Measurements from ENCODE around the gene GALK1.

The GALK1 gene

DNA sequence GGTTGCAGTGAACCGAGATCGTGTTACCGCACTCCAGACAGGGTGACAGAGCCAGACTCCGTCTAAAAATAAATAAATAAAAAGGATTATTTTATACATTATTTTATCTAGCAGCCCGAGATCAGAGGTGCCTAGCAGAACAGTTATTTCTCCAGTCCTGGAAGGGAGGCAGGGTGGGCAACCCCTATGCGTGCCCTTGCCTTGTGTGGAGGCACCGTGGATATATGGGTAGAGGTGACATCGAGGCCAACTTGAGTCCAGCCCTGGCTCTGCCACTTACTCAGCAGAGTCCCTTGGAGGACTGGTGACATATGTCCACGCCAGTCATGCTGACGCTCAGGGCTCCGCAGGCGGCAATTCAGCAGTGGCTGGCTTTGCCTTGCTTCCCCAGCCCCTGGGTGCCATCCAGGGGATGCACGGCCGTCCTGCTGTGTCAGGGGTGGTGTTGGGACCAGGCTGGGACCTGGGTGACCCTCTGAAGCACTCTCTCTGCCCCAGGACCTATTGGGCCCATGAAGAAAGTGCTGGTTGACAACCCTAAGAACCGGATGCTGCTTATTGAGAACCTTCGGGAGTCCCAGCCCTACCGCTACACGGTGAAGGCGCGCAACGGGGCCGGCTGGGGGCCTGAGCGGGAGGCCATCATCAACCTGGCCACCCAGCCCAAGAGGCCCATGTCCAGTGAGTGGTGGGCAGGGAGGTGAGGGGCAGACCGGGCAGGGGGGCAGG lies 13.2 kb downstream of the GALK1 start (continued):
- TF ChIP-seq ZNF8 (CRISPR knock-in tag; IDR thresholded peaks at IDR 0.05) (no peak), SNAI2 (CRISPR knock-in tag; IDR thresholded peaks at IDR 0.05) (no peak)

DNA sequence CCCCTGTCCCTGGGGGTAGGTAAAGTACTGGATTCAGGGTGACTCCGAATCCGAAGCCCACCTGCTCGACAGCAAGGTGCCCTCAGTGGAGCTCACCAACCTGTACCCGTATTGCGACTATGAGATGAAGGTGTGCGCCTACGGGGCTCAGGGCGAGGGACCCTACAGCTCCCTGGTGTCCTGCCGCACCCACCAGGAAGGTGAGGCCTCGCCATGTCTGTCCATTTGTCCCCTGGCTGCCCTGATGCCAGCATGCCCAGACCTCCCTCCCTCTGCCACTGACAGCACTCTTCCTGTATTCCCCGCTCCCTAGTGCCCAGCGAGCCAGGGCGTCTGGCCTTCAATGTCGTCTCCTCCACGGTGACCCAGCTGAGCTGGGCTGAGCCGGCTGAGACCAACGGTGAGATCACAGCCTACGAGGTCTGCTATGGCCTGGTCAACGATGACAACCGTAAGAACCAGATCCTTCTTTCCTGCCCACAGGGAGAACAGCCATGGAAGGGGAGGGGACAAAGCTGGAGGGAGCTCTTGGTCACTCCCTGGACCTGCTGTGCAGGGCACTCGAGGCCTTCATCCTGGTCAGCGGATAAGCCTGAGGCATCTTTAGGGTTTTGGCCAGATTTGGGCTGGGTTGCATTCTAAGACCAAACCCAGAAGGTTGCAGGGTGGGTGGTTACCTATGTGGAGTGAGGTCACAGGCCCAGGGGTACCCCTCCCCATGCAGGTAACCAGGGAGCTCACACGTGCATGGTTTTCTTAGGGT lies 14.2 kb downstream of the GALK1 start:
- TF ChIP-seq, protein P1, sequence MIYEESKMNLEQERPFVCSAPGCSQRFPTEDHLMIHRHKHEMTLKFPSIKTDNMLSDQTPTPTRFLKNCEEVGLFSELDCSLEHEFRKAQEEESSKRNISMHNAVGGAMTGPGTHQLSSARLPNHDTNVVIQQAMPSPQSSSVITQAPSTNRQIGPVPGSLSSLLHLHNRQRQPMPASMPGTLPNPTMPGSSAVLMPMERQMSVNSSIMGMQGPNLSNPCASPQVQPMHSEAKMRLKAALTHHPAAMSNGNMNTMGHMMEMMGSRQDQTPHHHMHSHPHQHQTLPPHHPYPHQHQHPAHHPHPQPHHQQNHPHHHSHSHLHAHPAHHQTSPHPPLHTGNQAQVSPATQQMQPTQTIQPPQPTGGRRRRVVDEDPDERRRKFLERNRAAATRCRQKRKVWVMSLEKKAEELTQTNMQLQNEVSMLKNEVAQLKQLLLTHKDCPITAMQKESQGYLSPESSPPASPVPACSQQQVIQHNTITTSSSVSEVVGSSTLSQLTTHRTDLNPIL (CRISPR knock-in tag; IDR thresholded peaks at IDR 0.05; ENCODE audit: low read depth): no peak
- no peak for TF ChIP-seq ZFP3 (CRISPR knock-in tag; IDR thresholded peaks at IDR 0.05)
- no peak for TF ChIP-seq SNAI2 (CRISPR knock-in tag; IDR thresholded peaks at IDR 0.05)
- no peak for TF ChIP-seq CSDC2 (CRISPR knock-in tag; IDR thresholded peaks at IDR 0.05)
- TF ChIP-seq TCF4 (CRISPR knock-in tag; IDR thresholded peaks at IDR 0.05; ENCODE audit: borderline replicate concordance): no peak
- TF ChIP-seq, protein P2, sequence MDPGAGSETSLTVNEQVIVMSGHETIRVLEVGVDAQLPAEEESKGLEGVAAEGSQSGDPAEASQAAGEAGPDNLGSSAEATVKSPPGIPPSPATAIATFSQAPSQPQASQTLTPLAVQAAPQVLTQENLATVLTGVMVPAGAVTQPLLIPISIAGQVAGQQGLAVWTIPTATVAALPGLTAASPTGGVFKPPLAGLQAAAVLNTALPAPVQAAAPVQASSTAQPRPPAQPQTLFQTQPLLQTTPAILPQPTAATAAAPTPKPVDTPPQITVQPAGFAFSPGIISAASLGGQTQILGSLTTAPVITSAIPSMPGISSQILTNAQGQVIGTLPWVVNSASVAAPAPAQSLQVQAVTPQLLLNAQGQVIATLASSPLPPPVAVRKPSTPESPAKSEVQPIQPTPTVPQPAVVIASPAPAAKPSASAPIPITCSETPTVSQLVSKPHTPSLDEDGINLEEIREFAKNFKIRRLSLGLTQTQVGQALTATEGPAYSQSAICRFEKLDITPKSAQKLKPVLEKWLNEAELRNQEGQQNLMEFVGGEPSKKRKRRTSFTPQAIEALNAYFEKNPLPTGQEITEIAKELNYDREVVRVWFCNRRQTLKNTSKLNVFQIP (CRISPR knock-in tag; IDR thresholded peaks at IDR 0.05; ENCODE audit: borderline replicate concordance, low read depth): no peak
- TF ChIP-seq, protein P3, sequence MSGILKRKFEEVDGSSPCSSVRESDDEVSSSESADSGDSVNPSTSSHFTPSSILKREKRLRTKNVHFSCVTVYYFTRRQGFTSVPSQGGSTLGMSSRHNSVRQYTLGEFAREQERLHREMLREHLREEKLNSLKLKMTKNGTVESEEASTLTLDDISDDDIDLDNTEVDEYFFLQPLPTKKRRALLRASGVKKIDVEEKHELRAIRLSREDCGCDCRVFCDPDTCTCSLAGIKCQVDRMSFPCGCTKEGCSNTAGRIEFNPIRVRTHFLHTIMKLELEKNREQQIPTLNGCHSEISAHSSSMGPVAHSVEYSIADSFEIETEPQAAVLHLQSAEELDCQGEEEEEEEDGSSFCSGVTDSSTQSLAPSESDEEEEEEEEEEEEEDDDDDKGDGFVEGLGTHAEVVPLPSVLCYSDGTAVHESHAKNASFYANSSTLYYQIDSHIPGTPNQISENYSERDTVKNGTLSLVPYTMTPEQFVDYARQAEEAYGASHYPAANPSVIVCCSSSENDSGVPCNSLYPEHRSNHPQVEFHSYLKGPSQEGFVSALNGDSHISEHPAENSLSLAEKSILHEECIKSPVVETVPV (CRISPR knock-in tag; IDR thresholded peaks at IDR 0.05): no peak
- TF ChIP-seq, protein P4, sequence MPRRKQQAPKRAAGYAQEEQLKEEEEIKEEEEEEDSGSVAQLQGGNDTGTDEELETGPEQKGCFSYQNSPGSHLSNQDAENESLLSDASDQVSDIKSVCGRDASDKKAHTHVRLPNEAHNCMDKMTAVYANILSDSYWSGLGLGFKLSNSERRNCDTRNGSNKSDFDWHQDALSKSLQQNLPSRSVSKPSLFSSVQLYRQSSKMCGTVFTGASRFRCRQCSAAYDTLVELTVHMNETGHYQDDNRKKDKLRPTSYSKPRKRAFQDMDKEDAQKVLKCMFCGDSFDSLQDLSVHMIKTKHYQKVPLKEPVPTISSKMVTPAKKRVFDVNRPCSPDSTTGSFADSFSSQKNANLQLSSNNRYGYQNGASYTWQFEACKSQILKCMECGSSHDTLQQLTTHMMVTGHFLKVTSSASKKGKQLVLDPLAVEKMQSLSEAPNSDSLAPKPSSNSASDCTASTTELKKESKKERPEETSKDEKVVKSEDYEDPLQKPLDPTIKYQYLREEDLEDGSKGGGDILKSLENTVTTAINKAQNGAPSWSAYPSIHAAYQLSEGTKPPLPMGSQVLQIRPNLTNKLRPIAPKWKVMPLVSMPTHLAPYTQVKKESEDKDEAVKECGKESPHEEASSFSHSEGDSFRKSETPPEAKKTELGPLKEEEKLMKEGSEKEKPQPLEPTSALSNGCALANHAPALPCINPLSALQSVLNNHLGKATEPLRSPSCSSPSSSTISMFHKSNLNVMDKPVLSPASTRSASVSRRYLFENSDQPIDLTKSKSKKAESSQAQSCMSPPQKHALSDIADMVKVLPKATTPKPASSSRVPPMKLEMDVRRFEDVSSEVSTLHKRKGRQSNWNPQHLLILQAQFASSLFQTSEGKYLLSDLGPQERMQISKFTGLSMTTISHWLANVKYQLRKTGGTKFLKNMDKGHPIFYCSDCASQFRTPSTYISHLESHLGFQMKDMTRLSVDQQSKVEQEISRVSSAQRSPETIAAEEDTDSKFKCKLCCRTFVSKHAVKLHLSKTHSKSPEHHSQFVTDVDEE (CRISPR knock-in tag; IDR thresholded peaks at IDR 0.05): no peak
- TF ChIP-seq BACH2 (CRISPR knock-in tag; IDR thresholded peaks at IDR 0.05; ENCODE audit: borderline replicate concordance): no peak
- TF ChIP-seq RARB (CRISPR knock-in tag; IDR thresholded peaks at IDR 0.05): no peak
- TF ChIP-seq ESRRG (CRISPR knock-in tag; IDR thresholded peaks at IDR 0.05): no peak
- ATAC-seq: no peak

- ATAC-seq: peak; percentile 84
- 0 out of 2 replicates have a peak, but pooled peaks have one; percentile 23 for TF ChIP-seq ZNF565 (CRISPR knock-in tag; conservative IDR thresholded peaks at IDR 0.05; ENCODE audit: low read depth)
- TF ChIP-seq TOX (CRISPR knock-in tag; IDR thresholded peaks at IDR 0.05; ENCODE audit: borderline replicate concordance): no peak
Measured at GRCh38 chr17:75749545-75750389, 15.2 kb downstream of the GALK1 start.

DNA sequence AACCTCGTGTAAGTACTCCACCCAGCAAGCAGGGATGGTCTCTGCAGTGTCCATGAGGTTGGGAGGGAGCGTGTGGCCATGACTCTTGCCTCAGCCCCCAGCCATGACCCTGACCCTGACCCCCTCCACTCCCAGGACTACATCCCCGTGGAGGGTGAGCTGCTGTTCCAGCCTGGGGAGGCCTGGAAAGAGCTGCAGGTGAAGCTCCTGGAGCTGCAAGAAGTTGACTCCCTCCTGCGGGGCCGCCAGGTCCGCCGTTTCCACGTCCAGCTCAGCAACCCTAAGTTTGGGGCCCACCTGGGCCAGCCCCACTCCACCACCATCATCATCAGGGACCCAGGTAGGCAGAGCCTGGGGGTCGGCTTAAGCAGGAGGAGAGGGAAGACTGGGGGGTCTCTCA lies 16.3 kb downstream of the GALK1 start:
- no peak for ATAC-seq

More for the DNA sequence above, 16.3 kb downstream of the GALK1 start:
- TF ChIP-seq ZFP30 (CRISPR knock-in tag; IDR thresholded peaks at IDR 0.05) (no peak), ARNTL (CRISPR knock-in tag; IDR thresholded peaks at IDR 0.05; ENCODE audit: borderline replicate concordance, low read depth) (no peak), RARB (CRISPR knock-in tag; IDR thresholded peaks at IDR 0.05) (no peak), ZC3H10 (CRISPR knock-in tag; IDR thresholded peaks at IDR 0.05) (no peak), BACH2 (CRISPR knock-in tag; IDR thresholded peaks at IDR 0.05; ENCODE audit: borderline replicate concordance) (no peak), OSR1 (CRISPR knock-in tag; IDR thresholded peaks at IDR 0.05) (no peak), TOX (CRISPR knock-in tag; IDR thresholded peaks at IDR 0.05; ENCODE audit: borderline replicate concordance) (no peak), ESRRG (CRISPR knock-in tag; IDR thresholded peaks at IDR 0.05) (no peak), ZNF8 (CRISPR knock-in tag; IDR thresholded peaks at IDR 0.05) (no peak), ISL1 (CRISPR knock-in tag; IDR thresholded peaks at IDR 0.05) (no peak), PPARA (CRISPR knock-in tag; IDR thresholded peaks at IDR 0.05; ENCODE audit: borderline replicate concordance) (no peak)
- TF ChIP-seq, protein P3 (CRISPR knock-in tag; IDR thresholded peaks at IDR 0.05): no peak

All from SK-N-SH treated with all-trans-retinoic acid at 6 μM for 48 hours (cell line).